Natural killer cell (primary cell): Measurements from ENCODE around the gene UGCG. TPM values are rescaled to one million over a fixed set of nuclear protein-coding genes. Genes with fewer than 3 reads are reported as not detected.

ENCODE experiments used
- ATAC-seq, 3 donors: fragments of 150-1000 bp in 2 of 3; fragments of 200-7000 bp in 1 of 3; cut with Tn5 transposase; 1 replicate in 1 of 3; 2 replicates in 2 of 3; pipeline ENCODE4 v1.10.0; 2021; ENCODE audit warnings: mild to moderate bottlenecking in 2 of 3, moderate library complexity in 2 of 3
- DNase-seq, 2 donors: peaks; one replicate each; pipeline versions ENCODE4 v3.0.0 to v3.0.0-alpha.2; 2013 to 2021; ENCODE audit warnings: mixed read lengths in 1 of 2
- H3K27ac ChIP-seq: one replicate; pipeline ENCODE4 v1.5.1; 2013; ENCODE audit warnings: mild to moderate bottlenecking, low read length
- H3K27me3 ChIP-seq: one replicate; pipeline ENCODE4 v1.6.1; 2013; ENCODE audit warnings: low read length; ENCODE audit not compliant: control insufficient read depth, insufficient read depth
- H3K36me3 ChIP-seq: one replicate; pipeline ENCODE4 v1.6.1; 2013; ENCODE audit warnings: low read length; ENCODE audit not compliant: control insufficient read depth, insufficient read depth
- H3K4me1 ChIP-seq: one replicate; pipeline ENCODE4 v1.6.1; 2013; ENCODE audit warnings: low read length; ENCODE audit not compliant: control insufficient read depth, insufficient read depth
- H3K4me3 ChIP-seq: one replicate; pipeline ENCODE4 v1.5.1; 2013; ENCODE audit warnings: low read length
- H3K9me3 ChIP-seq: one replicate; pipeline ENCODE4 v1.6.1; 2013; ENCODE audit warnings: low read length; ENCODE audit not compliant: control insufficient read depth, insufficient read depth
- H3K27ac Mint-ChIP-seq, 2 donors: one replicate each; pipeline ENCODE4 v1.8.0; 2022; ENCODE audit warnings: mild to moderate bottlenecking in 2 of 2, mixed read lengths in 2 of 2, moderate library complexity in 1 of 2
- H3K27me3 Mint-ChIP-seq, 2 donors: one replicate each; pipeline ENCODE4 v1.8.0; 2022; ENCODE audit warnings: low read depth in 2 of 2, mixed read lengths in 2 of 2
- H3K36me3 Mint-ChIP-seq: one replicate; pipeline ENCODE4 v1.8.0; 2022; ENCODE audit warnings: mixed read lengths
- H3K4me1 Mint-ChIP-seq, 2 donors: one replicate each; pipeline ENCODE4 v1.8.0; 2022; ENCODE audit warnings: mixed read lengths in 2 of 2
- H3K4me3 Mint-ChIP-seq: one replicate; pipeline ENCODE4 v1.8.0; 2022; ENCODE audit warnings: mild to moderate bottlenecking, moderate library complexity, mixed read lengths
- H3K9me3 Mint-ChIP-seq, 2 donors: one replicate each; pipeline ENCODE4 v1.8.0; 2022; ENCODE audit warnings: mixed read lengths in 2 of 2
- CTCF ChIP-seq: fragments of 200-600 bp; IDR thresholded peaks from one replicate; pipeline ENCODE4 v1.8.0; 2022; ENCODE audit warnings: antibody characterized with exemption
- WGBS: methylation state at CpG from one replicate; pipeline ENCODE4 v1.1.7; 2013; ENCODE audit warnings: missing lambda C conversion rate; ENCODE audit not compliant: insufficient coverage; 5-methylcytosine and 5-hydroxymethylcytosine counted together
- intact Hi-C: fragments of 100-400 bp; cut with micrococcal nuclease; formaldehyde crosslinking; loops from one replicate; pipeline ENCODE4 v1.14.2; 2022
- total RNA-seq, 4 donors: library from RNA; stranded (reverse); fragments of 120-200 nt in 1 of 4; gene quantifications; one replicate each; pipeline versions ENCODE4 v1.2.3 to v1.2.4, GENCODE V29; 2013 to 2022

The UGCG gene
- total RNA-seq, 3 donors from 2014 or later (not counting 1 experiment from before 2014, with no cell fraction given), result 17.9 to 21.4 (median 18.8) TPM

- H3K27ac Mint-ChIP-seq, result no peak overlapping the region
- H3K27me3 Mint-ChIP-seq, result peaks cover 2 to 31% of the 10 kb centered on the region in 2 donors
- DNase-seq (no peak), ATAC-seq (no peak)
- H3K9me3 Mint-ChIP-seq, result no peaks in the 10 kb centered on the region
- WGBS, result 82% methylated on average over 3 of the region's 3 CpGs
- H3K4me3 Mint-ChIP-seq, result no peak overlapping the region
- Histone ChIP-seq H3K36me3 (no peaks in the 10 kb centered on the region), H3K9me3 (no peaks in the 10 kb centered on the region), H3K27ac (no peak overlapping the region), H3K4me3 (no peak overlapping the region), H3K4me1 (no peaks in the 10 kb centered on the region), H3K27me3 (no peaks in the 10 kb centered on the region)
- no peaks in the 10 kb centered on the region for H3K36me3 Mint-ChIP-seq
- intact Hi-C loops, result no loop called here
- H3K4me1 Mint-ChIP-seq, result no peaks in the 10 kb centered on the region
- no peak for TF ChIP-seq CTCF
These were observed 25.7 kb upstream of the UGCG start for GRCh38 chr9:111870774-111871498.

GRCh38 chr9:111871499-111871855 is 25.1 kb upstream of the UGCG start:
- WGBS, result 96% methylated on average over 6 of the region's 6 CpGs
- DNase-seq (no peak), ATAC-seq (no peak)
- no peak overlapping the region for H3K4me3 Mint-ChIP-seq
- H3K27me3 Mint-ChIP-seq, result peaks cover 2 to 31% of the 10 kb centered on the region in 2 donors
- Histone ChIP-seq H3K27me3 (no peaks in the 10 kb centered on the region), H3K27ac (no peak overlapping the region), H3K36me3 (no peaks in the 10 kb centered on the region), H3K4me1 (no peaks in the 10 kb centered on the region), H3K4me3 (no peak overlapping the region), H3K9me3 (no peaks in the 10 kb centered on the region)
- no peak overlapping the region for H3K27ac Mint-ChIP-seq
- no peak for TF ChIP-seq CTCF
- no peaks in the 10 kb centered on the region for H3K36me3 Mint-ChIP-seq
- no peaks in the 10 kb centered on the region for H3K4me1 Mint-ChIP-seq
- H3K9me3 Mint-ChIP-seq, result no peaks in the 10 kb centered on the region
- intact Hi-C loops, result no loop called here

- Mint-ChIP-seq H3K4me1 (no peaks in the 10 kb centered on the region), H3K36me3 (no peaks in the 10 kb centered on the region), H3K9me3 (no peaks in the 10 kb centered on the region), H3K4me3 (no peak overlapping the region), H3K27ac (no peak overlapping the region), H3K27me3 (peaks cover 2 to 41% of the 10 kb centered on the region in 2 donors)
- ATAC-seq (no peak), DNase-seq (no peak)
- 100% methylated on average over 1 of the region's 3 CpGs for WGBS
- no peak for TF ChIP-seq CTCF
- Histone ChIP-seq H3K36me3 (no peaks in the 10 kb centered on the region), H3K4me1 (no peaks in the 10 kb centered on the region), H3K27me3 (no peaks in the 10 kb centered on the region), H3K4me3 (no peak overlapping the region), H3K27ac (no peak overlapping the region), H3K9me3 (no peaks in the 10 kb centered on the region)
- intact Hi-C loops, result no loop called here
These were observed 23.7 kb upstream of the UGCG start for GRCh38 chr9:111872886-111873285.

GRCh38 chr9:111873901-111874300 is 22.7 kb upstream of the UGCG start:
- Mint-ChIP-seq H3K27ac (no peak overlapping the region), H3K9me3 (no peaks in the 10 kb centered on the region), H3K36me3 (no peaks in the 10 kb centered on the region), H3K4me1 (no peaks in the 10 kb centered on the region), H3K4me3 (no peak overlapping the region), H3K27me3 (peaks cover 2 to 42% of the 10 kb centered on the region in 2 donors)
- Histone ChIP-seq H3K4me3 (no peak overlapping the region), H3K9me3 (no peaks in the 10 kb centered on the region), H3K27me3 (no peaks in the 10 kb centered on the region), H3K4me1 (no peaks in the 10 kb centered on the region), H3K36me3 (no peaks in the 10 kb centered on the region), H3K27ac (no peak overlapping the region)
- intact Hi-C loops, result no loop called here
- 96% methylated on average over 5 of the region's 6 CpGs for WGBS
- ATAC-seq, result no peak
- TF ChIP-seq CTCF, result no peak
- no peak for DNase-seq
